Measurements from ENCODE around the gene PPIAL4G.
"Not testable (repeated sequence)": the region's sequence is repeated elsewhere in the genome, so short reads cannot be mapped to it uniquely, and the experiment has no call there.

The PPIAL4G gene

GRCh38 chr1:148483029-148483428 lies at the start of gene PPIAL4G:
PPIAL4G (minus strand) TSS chr1:148483302; CDS start chr1:148483252, 50 bp downstream.
- DNase-seq, result not testable (repeated sequence)

GRCh38 chr1:148532158-148532557 lies 49.1 kb upstream of the PPIAL4G start:
- DNase-seq, result not testable (repeated sequence)

- DNase-seq, result peak; percentile 48 to 77 (median 68)
These were observed 46.0 kb upstream of the PPIAL4G start for GRCh38 chr1:148529101-148529567.

GRCh38 chr1:148528591-148528990 lies 45.5 kb upstream of the PPIAL4G start:
- not testable (repeated sequence) for DNase-seq

- DNase-seq, result peak in 3 of 6 experiments; percentile 4 to 33 (median 29)
These were observed 43.5 kb upstream of the PPIAL4G start for GRCh38 chr1:148526587-148526986.

GRCh38 chr1:148523205-148524144 lies 40.4 kb upstream of the PPIAL4G start:
- DNase-seq, result not testable (repeated sequence)

- peak; percentile 74 to 92 (median 86) for DNase-seq
These were observed 39.6 kb upstream of the PPIAL4G start for GRCh38 chr1:148522561-148523204.

- peak; percentile 72 to 85 (median 78) for DNase-seq
These were observed 39.0 kb upstream of the PPIAL4G start for GRCh38 chr1:148522072-148522471.

GRCh38 chr1:148514310-148514709 lies 31.2 kb upstream of the PPIAL4G start:
- not testable (repeated sequence) for DNase-seq

GRCh38 chr1:148512571-148513184 lies 29.6 kb upstream of the PPIAL4G start:
- not testable (repeated sequence) for DNase-seq

- DNase-seq, result not testable (repeated sequence)
These were observed 10.8 kb upstream of the PPIAL4G start for GRCh38 chr1:148493933-148494332.

GRCh38 chr1:148481134-148481533 lies 2.0 kb downstream of the PPIAL4G start:
- DNase-seq, result not testable (repeated sequence)

GRCh38 chr1:148459694-148460093 lies 23.4 kb downstream of the PPIAL4G start:
- not testable (repeated sequence) for DNase-seq

- peak; percentile 22 to 73 (median 50) for DNase-seq
These were observed 24.1 kb downstream of the PPIAL4G start for GRCh38 chr1:148458901-148459581.

- DNase-seq, result not testable (repeated sequence)
These were observed 24.7 kb downstream of the PPIAL4G start for GRCh38 chr1:148458398-148458797.

GRCh38 chr1:148452845-148453244 lies 30.3 kb downstream of the PPIAL4G start:
- not testable (repeated sequence) for DNase-seq

GRCh38 chr1:148439654-148440325 lies 43.3 kb downstream of the PPIAL4G start:
- DNase-seq, result not testable (repeated sequence)

- no peak for DNase-seq
These were observed 47.7 kb downstream of the PPIAL4G start for GRCh38 chr1:148435406-148435805.

GRCh38 chr1:148434832-148435231 lies 48.3 kb downstream of the PPIAL4G start:
- no peak for DNase-seq

- not testable (repeated sequence) for DNase-seq
These were observed 50.2 kb downstream of the PPIAL4G start for GRCh38 chr1:148432916-148433317.
